Measurements from ENCODE around the gene CPOX. TPM values are rescaled to one million over a fixed set of nuclear protein-coding genes. Genes with fewer than 3 reads are reported as not detected.

Gene CPOX
- total RNA-seq, 1 donor from 2014 or later, result 34.8 TPM

DNA sequence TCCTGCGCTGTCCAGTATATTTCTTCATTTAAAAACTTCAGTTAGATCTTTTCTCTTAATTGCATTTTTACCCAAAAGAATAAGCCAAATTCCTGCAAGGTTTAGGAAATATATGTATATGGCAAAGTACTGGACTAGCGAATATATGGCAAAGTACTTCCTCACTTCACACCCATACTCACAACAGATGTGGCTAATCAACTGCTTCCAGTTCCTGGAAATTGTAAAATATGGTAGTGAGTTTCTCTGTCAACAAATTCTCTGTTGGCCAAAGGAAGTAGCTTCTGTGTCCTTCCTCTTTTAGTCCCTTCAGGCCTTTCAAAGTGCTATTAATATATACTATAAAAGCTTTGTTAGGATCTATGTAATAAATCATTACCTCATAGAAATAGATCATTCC is 39.7 kb downstream of the CPOX start:
- no peak overlapping the region for H3K27ac ChIP-seq
- H3K4me3 ChIP-seq, result no peak overlapping the region
- no peaks in the 10 kb centered on the region for H3K36me3 ChIP-seq
- DNase-seq (ENCODE audit: low spot score in 2 of 2), result no peak
- H3K27me3 ChIP-seq, result no peaks in the 10 kb centered on the region
- H3K9me3 ChIP-seq, result no peaks in the 10 kb centered on the region
- no peaks in the 10 kb centered on the region for H3K4me1 ChIP-seq
- intact Hi-C loops (cut with DNase I), result no loop called here
- TF ChIP-seq, protein P1, sequence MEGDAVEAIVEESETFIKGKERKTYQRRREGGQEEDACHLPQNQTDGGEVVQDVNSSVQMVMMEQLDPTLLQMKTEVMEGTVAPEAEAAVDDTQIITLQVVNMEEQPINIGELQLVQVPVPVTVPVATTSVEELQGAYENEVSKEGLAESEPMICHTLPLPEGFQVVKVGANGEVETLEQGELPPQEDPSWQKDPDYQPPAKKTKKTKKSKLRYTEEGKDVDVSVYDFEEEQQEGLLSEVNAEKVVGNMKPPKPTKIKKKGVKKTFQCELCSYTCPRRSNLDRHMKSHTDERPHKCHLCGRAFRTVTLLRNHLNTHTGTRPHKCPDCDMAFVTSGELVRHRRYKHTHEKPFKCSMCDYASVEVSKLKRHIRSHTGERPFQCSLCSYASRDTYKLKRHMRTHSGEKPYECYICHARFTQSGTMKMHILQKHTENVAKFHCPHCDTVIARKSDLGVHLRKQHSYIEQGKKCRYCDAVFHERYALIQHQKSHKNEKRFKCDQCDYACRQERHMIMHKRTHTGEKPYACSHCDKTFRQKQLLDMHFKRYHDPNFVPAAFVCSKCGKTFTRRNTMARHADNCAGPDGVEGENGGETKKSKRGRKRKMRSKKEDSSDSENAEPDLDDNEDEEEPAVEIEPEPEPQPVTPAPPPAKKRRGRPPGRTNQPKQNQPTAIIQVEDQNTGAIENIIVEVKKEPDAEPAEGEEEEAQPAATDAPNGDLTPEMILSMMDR (IDR thresholded peaks at IDR 0.05), result no peak

DNA sequence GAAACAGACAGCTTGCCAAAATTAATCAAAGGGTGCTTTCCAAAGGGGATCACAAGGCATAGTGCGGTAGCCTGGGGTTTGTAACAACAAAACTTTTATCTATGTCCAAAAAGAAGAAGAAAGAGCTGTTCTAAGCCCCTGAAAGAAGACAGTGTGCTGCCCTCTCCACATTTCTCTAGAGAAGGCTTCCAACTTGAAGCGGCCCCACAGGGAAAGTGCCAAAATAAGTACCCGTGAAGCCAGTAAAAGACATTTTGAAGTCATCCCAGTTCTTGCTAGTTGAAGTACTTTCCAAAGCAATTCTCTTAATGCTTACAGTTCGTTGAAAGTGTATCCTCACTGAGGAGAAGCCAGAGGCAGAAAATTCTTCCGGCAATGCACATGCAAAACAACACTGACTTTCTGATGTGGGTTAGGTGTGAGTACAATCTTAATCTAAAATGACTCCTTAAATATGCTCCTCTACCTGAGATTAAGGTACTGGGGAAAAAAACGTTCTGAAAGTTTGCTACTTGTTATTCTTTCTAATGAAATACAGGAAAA is 40.3 kb downstream of the CPOX start:
- TF ChIP-seq, protein P1 (IDR thresholded peaks at IDR 0.05), result no peak
- H3K4me3 ChIP-seq, result no peak overlapping the region
- H3K27ac ChIP-seq, result no peak overlapping the region
- intact Hi-C loops (cut with DNase I), result no loop called here
- H3K36me3 ChIP-seq, result no peaks in the 10 kb centered on the region
- H3K9me3 ChIP-seq, result no peaks in the 10 kb centered on the region
- no peaks in the 10 kb centered on the region for H3K4me1 ChIP-seq
- H3K27me3 ChIP-seq, result no peaks in the 10 kb centered on the region
- no peak for DNase-seq (ENCODE audit: low spot score in 2 of 2)

DNA sequence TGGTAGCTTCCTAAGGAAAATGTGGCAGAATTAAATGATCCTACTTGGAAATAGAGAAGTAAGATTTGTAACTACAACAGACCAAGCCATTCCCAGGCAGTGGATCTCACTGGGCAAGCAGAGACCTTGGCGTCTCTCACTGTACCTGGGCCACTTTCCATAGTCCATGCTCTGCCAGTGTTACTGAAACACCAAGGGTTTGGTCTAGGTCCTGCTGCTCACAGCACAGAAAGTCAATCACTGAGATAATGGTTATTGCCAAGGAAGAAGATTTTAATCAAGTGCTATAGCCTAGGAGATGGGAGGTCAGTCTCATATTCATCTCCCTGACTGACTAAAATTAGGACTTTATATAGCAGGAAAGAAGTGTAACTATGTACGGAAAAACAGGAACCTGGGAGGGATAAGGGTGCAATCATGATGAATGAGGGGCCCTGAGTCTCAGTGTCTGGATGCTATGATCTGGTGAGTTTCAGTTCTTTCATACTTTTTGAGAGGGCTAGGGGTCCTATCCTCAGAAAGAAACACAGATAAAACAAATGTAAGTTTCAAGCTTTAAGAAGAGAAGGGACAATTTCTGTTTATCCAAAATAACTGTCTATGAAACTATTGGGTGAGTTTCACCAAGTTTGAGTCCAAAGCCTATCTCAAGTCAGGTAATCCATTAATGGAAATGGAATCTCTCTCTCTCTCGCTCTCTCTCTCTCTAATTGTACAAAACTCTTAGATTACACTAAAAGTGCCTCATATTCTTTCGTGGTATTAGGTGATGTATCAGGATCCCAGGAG is 41.0 kb downstream of the CPOX start:
- no peaks in the 10 kb centered on the region for H3K9me3 ChIP-seq
- H3K36me3 ChIP-seq, result no peaks in the 10 kb centered on the region
- intact Hi-C loops (cut with DNase I), result no loop called here
- H3K27me3 ChIP-seq, result no peaks in the 10 kb centered on the region
- TF ChIP-seq, protein P1 (IDR thresholded peaks at IDR 0.05), result no peak
- H3K4me3 ChIP-seq, result no peak overlapping the region
- H3K27ac ChIP-seq, result no peak overlapping the region
- no peak for DNase-seq (ENCODE audit: low spot score in 2 of 2)
- H3K4me1 ChIP-seq, result no peaks in the 10 kb centered on the region

DNA sequence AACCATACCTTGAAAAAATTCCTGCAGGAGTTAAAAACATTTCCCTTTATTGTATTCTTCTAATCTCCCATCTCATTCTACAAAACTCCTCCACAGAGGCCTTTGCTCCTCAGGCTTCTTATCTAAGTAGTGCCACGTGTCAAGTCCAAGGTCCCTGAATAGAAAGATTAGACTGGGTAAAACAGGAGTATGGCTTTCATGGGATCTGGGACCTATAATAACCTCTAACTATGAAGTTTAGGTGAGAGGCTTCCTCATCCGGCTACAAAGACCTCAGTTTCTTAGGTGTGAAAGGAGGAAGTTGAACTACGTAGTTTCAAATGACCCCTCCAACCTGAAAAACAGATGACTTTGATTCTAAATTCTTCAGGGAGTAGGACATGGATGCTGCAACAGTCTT is 41.7 kb downstream of the CPOX start:
- Histone ChIP-seq H3K4me3 (no peak overlapping the region), H3K27ac (no peak overlapping the region), H3K36me3 (no peaks in the 10 kb centered on the region), H3K4me1 (no peaks in the 10 kb centered on the region), H3K27me3 (no peaks in the 10 kb centered on the region), H3K9me3 (no peaks in the 10 kb centered on the region)
- intact Hi-C loops (cut with DNase I), result no loop called here
- TF ChIP-seq, protein P1 (IDR thresholded peaks at IDR 0.05), result no peak
- DNase-seq (ENCODE audit: low spot score in 2 of 2), result no peak

DNA sequence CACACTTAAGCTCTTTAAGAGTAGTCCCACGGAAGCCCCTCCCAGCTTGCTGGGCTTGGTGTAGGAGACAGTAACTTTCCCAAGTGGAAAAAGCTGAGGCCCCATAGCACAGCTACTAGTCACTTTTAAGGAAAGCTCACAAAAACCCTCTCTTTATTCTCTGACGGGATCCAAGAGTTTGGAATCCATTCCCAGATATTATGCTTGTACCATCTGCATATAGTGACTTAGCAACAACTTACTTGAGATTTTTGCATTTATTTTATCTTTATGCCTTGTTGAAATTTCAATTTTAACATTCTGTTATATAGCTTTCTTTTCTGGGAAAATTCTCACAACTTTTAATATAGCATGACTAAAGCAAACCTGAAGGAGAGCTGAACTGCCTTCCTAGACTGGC is 42.2 kb downstream of the CPOX start:
- no peak for DNase-seq (ENCODE audit: low spot score in 2 of 2)

More for the DNA sequence above, 42.2 kb downstream of the CPOX start:
- intact Hi-C loops (cut with DNase I), result no loop called here
- Histone ChIP-seq H3K27ac (no peak overlapping the region), H3K9me3 (no peaks in the 10 kb centered on the region), H3K27me3 (no peaks in the 10 kb centered on the region), H3K4me3 (no peak overlapping the region), H3K4me1 (no peaks in the 10 kb centered on the region), H3K36me3 (no peaks in the 10 kb centered on the region)
- TF ChIP-seq, protein P1 (IDR thresholded peaks at IDR 0.05), result no peak

Measured in ascending aorta (tissue), 2 donors.